Body of pancreas (tissue), 4 donors: Measurements from ENCODE around the gene TUBGCP2. TPM values are rescaled to one million over a fixed set of nuclear protein-coding genes. Genes with fewer than 3 reads are reported as not detected.

ENCODE experiments used
- ATAC-seq: fragments of 150-250 bp; one replicate; pipeline ENCODE4 v1.9.1; 2016
- DNase-seq, 4 donors: peaks; one replicate each; pipeline ENCODE4 v3.0.0-alpha.2; 2019
- H3K27ac ChIP-seq, 4 donors: fragments of 200-600 bp; sonication (generic); 1 replicate in 3 of 4; 2 replicates in 1 of 4; pipeline versions ENCODE4 v1.5.1 to v1.6.1; 2016 to 2019; ENCODE audit warnings: mild to moderate bottlenecking in 1 of 4, mixed read lengths in 1 of 4, moderate library complexity in 1 of 4
- H3K27me3 ChIP-seq, 2 donors: fragments of 200-600 bp; sonication (generic); one replicate each; pipeline ENCODE4 v1.6.0; 2016; ENCODE audit warnings: mild to moderate bottlenecking in 1 of 2
- H3K36me3 ChIP-seq, 2 donors: fragments of 200-600 bp; sonication (generic); replicated peaks in 1 of 2; 2 replicates each; pipeline ENCODE4 v1.5.1; 2016; ENCODE audit warnings: low read depth in 2 of 2; ENCODE audit not compliant: insufficient read depth in 1 of 2
- H3K4me1 ChIP-seq: fragments of 200-600 bp; sonication (generic); one replicate; pipeline ENCODE4 v1.6.0; 2016
- H3K4me3 ChIP-seq, 2 donors: fragments of 200-600 bp; sonication (generic); 1 replicate in 1 of 2; 2 replicates in 1 of 2; pipeline ENCODE4 v1.5.1; 2016 to 2019
- H3K9me3 ChIP-seq, 3 donors: fragments of 200-600 bp; sonication (generic); 1 replicate in 2 of 3; 2 replicates in 1 of 3; pipeline ENCODE4 v1.5.1; 2016
- CTCF ChIP-seq, 7 experiments: fragments of 450-650 bp in 4 of 7; fragments of 200-600 bp in 3 of 7; sonication (generic) in 3 of 7; IDR thresholded peaks; one replicate each; pipeline ENCODE4 v1.5.1; 2016 to 2019; ENCODE audit warnings: antibody characterized with exemption in 7 of 7
- POLR2A ChIP-seq, 3 donors: fragments of 450-650 bp; IDR thresholded peaks; one replicate each; pipeline ENCODE4 v1.6.1; 2016; ENCODE audit warnings: antibody characterized with exemption in 3 of 3, mild to moderate bottlenecking in 2 of 3
- WGBS, 2 donors: methylation state at CpG; one replicate each; pipeline ENCODE4 v1.1.5; 2017; 5-methylcytosine and 5-hydroxymethylcytosine counted together
- intact Hi-C: fragments of 100-400 bp; cut with DNase I; formaldehyde crosslinking; loops from one replicate; pipeline ENCODE4 v1.15.1; 2023
- total RNA-seq, 2 donors: library from RNA; depleted of rRNA; stranded (reverse); fragments of >200 nt; gene quantifications; one replicate each; pipeline ENCODE4 v1.1.0, GENCODE V29; 2016

TUBGCP2 gene
- total RNA-seq, 2 donors from 2014 or later: 32.2 to 36.6 TPM

- no peak overlapping the region for H3K4me3 ChIP-seq
- DNase-seq: no peak
- intact Hi-C loops: no loop called here
- TF ChIP-seq POLR2A (IDR thresholded peaks at IDR 0.05) (no peak), CTCF (IDR thresholded peaks at IDR 0.05) (no peak)
- 93 to 98% methylated on average over 6 to 38 of the region's 46 CpGs for WGBS, 2 donors
- no peaks in the 10 kb centered on the region for H3K4me1 ChIP-seq
- no peak overlapping the region for H3K27ac ChIP-seq
- peaks cover 39 to 40% of the 10 kb centered on the region in 2 donors for H3K36me3 ChIP-seq
- no peak for ATAC-seq
- no peaks in the 10 kb centered on the region for H3K27me3 ChIP-seq
- H3K9me3 ChIP-seq: no peaks in the 10 kb centered on the region
Measured at GRCh38 chr10:133287832-133288500, 20.7 kb downstream of the TUBGCP2 start.

- intact Hi-C loops: no loop called here
- no peaks in the 10 kb centered on the region for H3K27me3 ChIP-seq
- H3K27ac ChIP-seq: no peak overlapping the region
- DNase-seq: no peak
- no peak for ATAC-seq
- H3K9me3 ChIP-seq: no peaks in the 10 kb centered on the region
- 78 to 79% methylated on average over 18 of the region's 18 CpGs for WGBS, 2 donors
- no peaks in the 10 kb centered on the region for H3K4me1 ChIP-seq
- TF ChIP-seq POLR2A (IDR thresholded peaks at IDR 0.05) (no peak), CTCF (IDR thresholded peaks at IDR 0.05) (no peak)
- H3K36me3 ChIP-seq: peaks cover 40 to 55% of the 10 kb centered on the region in 2 donors
- no peak overlapping the region for H3K4me3 ChIP-seq
Measured at GRCh38 chr10:133286366-133286765, 22.3 kb downstream of the TUBGCP2 start.

- no peaks in the 10 kb centered on the region for H3K9me3 ChIP-seq
- intact Hi-C loops: no loop called here
- no peaks in the 10 kb centered on the region for H3K4me1 ChIP-seq
- WGBS, 2 donors: 95% methylated on average over 30 to 36 of the region's 36 CpGs
- DNase-seq: no peak
- H3K27me3 ChIP-seq: no peaks in the 10 kb centered on the region
- no peak overlapping the region for H3K4me3 ChIP-seq
- TF ChIP-seq POLR2A (IDR thresholded peaks at IDR 0.05) (no peak), CTCF (IDR thresholded peaks at IDR 0.05) (no peak)
- no peak for ATAC-seq
- peaks cover 38 to 55% of the 10 kb centered on the region in 2 donors for H3K36me3 ChIP-seq
- no peak overlapping the region for H3K27ac ChIP-seq
Measured at GRCh38 chr10:133285217-133285616, 23.5 kb downstream of the TUBGCP2 start.

GRCh38 chr10:133283931-133284330 lies 24.7 kb downstream of the TUBGCP2 start:
- TF ChIP-seq CTCF (IDR thresholded peaks at IDR 0.05) (no peak), POLR2A (IDR thresholded peaks at IDR 0.05) (no peak)
- peaks cover 8% of the 10 kb centered on the region for H3K4me1 ChIP-seq
- H3K27me3 ChIP-seq: no peaks in the 10 kb centered on the region
- ATAC-seq: no peak
- intact Hi-C loops: no loop called here
- H3K9me3 ChIP-seq: no peaks in the 10 kb centered on the region
- H3K4me3 ChIP-seq: no peak overlapping the region
- DNase-seq: no peak
- H3K27ac ChIP-seq: no peak overlapping the region
- H3K36me3 ChIP-seq: peaks cover 37 to 45% of the 10 kb centered on the region in 2 donors
- WGBS, 2 donors: 94 to 95% methylated on average over 20 to 24 of the region's 24 CpGs

GRCh38 chr10:133282846-133283390 lies 25.8 kb downstream of the TUBGCP2 start:
- peaks cover 29 to 39% of the 10 kb centered on the region in 2 donors for H3K36me3 ChIP-seq

More at GRCh38 chr10:133282846-133283390, 25.8 kb downstream of the TUBGCP2 start:
- peaks cover 18% of the 10 kb centered on the region for H3K4me1 ChIP-seq
- no peak for TF ChIP-seq CTCF (IDR thresholded peaks at IDR 0.05)
- no peak for TF ChIP-seq POLR2A (IDR thresholded peaks at IDR 0.05)
- ATAC-seq: no peak
- H3K27ac ChIP-seq: no peak overlapping the region
- no peak for DNase-seq
- no peak overlapping the region for H3K4me3 ChIP-seq
- intact Hi-C loops: no loop called here
- H3K27me3 ChIP-seq: no peaks in the 10 kb centered on the region
- no peaks in the 10 kb centered on the region for H3K9me3 ChIP-seq
- 84 to 90% methylated on average over 10 to 23 of the region's 24 CpGs for WGBS, 2 donors
